Tongue (tissue), 2 donors: ENCODE data around the gene GP1BB. TPM values are rescaled to one million over a fixed set of nuclear protein-coding genes. Genes with fewer than 3 reads are reported as not detected.

Source experiments
- DNase-seq: peaks from one replicate; pipeline ENCODE4 v3.0.0-alpha.2; 2015
- total RNA-seq: library from RNA; depleted of rRNA; stranded (reverse); fragments of >200 nt; gene quantifications from one replicate; pipeline ENCODE4 v1.2.3, GENCODE V29; 2014

The GP1BB gene
- total RNA-seq, 1 donor from 2014 or later: 19.0 TPM

DNA sequence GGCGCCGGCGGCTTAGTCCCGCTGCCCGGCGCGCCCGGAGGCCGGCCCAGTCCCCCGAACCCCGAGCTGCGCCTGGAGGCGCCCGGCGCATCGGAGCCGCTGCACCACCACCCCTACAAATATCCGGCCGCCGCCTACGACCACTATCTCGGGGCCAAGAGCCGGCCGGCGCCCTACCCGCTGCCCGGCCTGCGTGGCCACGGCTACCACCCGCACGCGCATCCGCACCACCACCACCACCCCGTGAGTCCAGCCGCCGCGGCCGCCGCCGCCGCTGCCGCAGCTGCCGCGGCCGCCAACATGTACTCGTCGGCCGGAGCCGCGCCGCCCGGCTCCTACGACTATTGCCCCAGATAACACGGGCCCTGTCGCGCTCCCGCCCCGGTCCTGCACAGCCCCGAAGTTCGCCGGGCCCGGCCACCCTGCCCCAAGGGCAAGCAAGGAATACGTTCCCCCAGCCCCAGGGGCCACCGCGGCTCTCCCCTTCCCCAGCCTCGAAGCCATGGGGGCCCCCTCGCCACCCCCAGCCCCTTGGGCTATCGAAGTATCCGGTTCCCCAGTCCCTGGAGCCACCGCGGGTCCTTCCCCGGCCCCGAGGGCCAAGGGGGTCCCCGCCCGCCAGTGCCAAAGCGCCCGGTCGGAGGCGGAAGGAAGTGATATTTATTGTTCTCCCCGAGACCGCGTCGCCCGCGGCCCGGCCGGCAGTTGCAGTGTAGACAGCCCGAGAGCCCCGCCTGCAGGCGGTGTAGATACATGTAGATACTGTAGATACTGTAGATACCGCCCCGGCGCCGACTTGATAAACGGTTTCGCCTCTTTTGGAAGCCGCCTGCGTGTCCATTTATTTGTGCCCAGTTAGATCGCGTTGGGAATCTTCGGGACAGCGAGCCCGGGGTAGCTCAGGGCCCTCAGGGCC is 43.4 kb downstream of the GP1BB start:
- DNase-seq: peak; percentile 61

DNA sequence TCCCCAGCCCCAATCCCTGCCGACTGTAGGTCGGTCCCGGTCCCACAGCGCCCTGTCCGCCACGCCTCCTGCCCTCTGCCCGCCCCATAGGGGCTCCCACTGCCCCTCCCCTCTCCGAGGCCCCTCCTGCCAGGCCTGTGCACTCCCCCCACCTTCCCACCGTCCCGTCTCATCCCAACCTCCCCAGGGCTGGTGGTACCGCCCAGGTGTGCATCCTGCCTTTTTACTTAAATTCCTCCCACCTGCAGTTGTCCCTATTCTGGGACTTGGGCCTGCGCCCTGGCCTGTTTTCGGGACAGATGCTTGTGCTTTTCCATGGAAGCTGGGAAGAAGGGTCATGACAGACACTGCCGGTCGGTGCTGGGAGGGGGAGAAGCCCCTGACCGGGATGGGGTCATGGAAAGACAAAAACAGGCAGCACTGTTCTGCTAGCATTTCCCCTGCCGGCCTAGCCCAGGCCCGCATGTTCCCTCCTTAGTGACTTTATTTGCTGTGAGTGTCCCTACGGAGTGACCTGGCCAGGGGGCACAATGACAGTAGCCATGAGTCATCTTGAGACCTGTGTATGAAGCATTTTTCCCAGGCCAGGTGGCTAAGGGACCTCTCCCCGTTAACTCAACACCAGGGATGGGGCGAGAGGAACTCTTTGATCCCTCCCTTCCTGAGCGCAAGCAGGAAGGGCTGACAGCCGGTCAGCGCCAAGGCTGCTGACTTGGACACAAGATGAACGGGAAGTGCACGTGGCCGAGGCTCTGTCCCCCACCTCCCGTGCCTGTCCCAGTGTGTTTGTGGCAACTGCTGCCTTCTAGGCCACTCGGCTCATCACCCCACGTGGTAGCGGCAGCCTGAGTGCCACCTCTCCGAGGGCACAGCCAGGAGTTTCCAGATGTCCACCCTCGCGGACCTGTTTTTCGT is 44.3 kb downstream of the GP1BB start:
- DNase-seq: peak; percentile 65

DNA sequence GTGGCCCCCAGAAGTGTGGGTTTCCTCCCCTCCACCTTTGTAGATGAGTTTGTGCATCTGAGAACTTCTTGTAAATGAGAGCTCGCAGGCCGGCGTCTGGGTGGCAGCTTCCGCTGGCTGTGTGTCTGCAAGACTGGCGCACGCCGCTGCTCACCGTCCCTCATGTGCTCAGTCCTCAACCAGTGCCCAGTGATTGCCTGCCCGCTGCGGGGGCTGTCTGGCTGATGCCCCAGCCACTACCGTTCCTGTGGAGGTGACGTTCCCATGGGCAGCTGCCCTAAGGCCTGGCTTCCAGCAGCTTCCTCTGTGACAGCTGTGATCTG is 46.0 kb downstream of the GP1BB start:
- no peak for DNase-seq

DNA sequence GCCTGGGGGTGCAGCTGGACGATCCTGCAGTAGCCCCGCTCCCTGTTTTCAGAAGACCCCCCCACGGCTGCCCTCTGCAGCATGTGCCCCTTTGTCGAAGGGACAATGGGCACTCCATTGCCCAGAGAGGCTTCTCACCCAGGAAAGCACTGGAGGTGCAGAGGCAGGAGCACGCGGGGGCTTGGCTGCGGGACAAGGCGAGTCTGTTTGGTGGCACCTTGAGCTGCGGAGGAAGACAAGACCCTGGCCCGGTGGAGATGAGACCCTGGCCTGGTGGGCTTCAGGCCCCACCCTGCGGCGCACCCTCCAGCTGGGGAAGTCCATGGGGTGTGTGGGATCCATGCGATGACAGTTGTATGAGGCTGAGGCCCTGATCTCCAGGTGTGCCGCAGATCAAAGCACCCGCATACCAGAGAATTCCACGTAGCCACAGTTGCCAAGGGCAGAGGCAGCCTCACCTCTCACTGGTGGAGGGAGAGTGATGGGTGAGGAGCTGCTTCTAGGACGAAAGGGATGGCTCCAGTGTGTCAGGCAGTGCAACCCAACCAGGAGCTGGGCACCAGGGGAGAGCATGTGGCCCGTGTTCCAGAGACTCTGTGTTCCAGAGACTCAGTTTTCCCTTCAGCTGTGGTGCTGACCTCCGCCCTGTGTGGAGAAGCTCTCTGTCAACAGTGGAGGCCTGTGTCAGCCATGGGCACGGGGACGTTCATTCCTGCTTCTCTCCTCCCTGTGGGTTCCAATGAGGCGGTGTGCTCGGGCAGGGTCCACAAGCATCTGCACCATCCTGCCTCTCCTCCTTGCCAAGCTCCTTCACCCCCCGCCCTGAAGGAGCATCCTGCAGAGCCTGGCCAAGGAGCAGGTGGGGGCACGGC is 47.2 kb downstream of the GP1BB start:
- DNase-seq: no peak

DNA sequence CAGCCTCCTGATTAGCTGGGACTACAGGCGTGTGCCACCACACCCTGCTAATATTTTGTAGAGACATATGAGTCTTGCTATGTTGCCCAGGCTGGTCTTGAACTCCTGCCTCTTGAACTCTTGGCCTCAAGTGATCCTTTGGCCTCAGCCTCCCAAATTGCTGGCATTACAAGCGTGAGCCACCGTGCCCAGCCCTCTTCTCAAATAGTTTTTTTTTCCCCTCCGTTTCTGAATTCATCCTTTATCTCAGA is 49.0 kb downstream of the GP1BB start:
- DNase-seq: no peak

DNA sequence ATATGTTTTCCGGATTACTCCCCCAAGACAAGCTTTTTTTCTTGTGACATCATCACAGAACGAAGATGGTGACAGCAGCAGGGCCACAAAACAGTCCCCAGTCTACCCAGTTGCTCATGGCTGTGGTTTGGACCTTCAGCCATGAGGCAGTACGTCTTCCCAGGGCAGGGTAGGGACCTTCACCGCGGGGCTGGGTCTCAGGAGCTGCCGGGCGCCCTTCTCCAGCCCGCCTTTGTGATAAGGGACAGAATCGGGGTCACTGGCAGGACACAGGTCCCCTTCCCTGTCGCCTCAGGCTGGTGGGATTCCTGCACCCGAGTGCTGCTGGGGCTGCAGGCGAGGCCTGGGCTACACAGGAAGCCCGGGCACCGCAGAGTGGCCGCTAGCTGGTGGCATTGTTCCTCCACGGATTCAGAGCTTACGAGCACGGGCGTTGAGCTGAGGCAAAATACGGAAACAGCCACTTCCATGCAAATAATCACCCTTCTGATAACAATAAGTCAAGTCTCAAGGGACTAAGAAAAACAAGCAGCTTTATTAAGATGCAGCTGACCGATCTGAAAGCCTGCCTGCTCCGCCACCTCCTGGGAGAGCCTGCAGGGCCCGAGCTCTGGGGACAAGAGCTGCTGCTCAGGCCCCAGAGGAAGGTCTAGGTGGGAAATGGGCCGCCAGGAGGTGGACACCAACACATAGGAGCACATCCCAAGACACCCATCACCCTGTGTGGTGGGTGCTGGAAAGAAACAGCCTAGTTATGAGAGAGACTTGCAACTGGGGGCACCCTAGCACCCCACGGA is 49.5 kb downstream of the GP1BB start:
- no peak for DNase-seq

DNA sequence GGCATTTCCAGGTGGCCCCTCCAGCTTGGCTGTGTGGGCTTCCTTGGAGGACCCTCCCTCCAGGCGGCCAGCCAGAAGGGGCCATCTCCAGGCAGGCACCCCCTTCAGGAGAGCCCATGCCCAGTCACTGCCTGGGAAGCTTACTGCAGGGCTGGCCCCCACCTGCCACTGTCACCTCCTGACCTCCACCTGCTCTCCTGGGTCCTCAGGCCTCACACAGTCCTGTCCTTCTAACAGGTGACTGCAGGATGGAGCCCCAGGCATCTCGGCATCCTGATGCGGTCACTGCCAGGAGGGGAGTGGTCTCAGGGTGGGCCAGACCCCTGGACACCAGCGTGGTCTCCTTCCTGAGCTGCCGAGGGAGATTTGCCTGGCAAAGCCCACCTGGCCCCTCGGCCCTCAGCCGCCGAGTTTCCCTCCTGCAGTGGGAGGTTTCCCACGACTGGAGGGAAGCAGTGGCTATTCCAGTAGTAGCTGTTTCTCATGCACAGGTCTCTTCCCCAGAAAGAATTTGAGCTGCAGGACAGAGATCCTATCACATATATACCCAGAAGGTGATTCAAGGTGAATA is 50.2 kb downstream of the GP1BB start:
- DNase-seq: no peak

Other genes starting within 250 kb of the GP1BB start
- gene UFD1, start 244.3 kb upstream of the GP1BB start, total RNA-seq: 33.8 TPM
- 6.3 TPM for gene CDC45, start 243.6 kb upstream of the GP1BB start, total RNA-seq
- gene CLDN5, start 199.1 kb upstream of the GP1BB start, total RNA-seq: 147 TPM
- 109 TPM for gene SEPTIN5, start 9.0 kb upstream of the GP1BB start, total RNA-seq
- gene TBX1, start 37.2 kb downstream of the GP1BB start, total RNA-seq: 28.5 TPM
- gene GNB1L, start 131.3 kb downstream of the GP1BB start, total RNA-seq: 6.1 TPM
- 16.2 TPM for gene RTL10, start 131.3 kb downstream of the GP1BB start, total RNA-seq
- 190 TPM for gene COMT, start 218.2 kb downstream of the GP1BB start, total RNA-seq
- gene TXNRD2, start 218.3 kb downstream of the GP1BB start, total RNA-seq: 15.0 TPM